GM12878 (cell line): ENCODE results near the gene VPS39. TPM values are rescaled to one million over a fixed set of nuclear protein-coding genes. Genes with fewer than 3 reads are reported as not detected.

ENCODE experiments used
- ATAC-seq: fragments of 200-7000 bp; cut with Tn5 transposase; 3 replicates; pipeline ENCODE4 v1.9.1; 2020; ENCODE audit warnings: mild to moderate bottlenecking, moderate library complexity
- BruUV-seq: library from RNA; stranded (reverse); fragments of 400-500 nt; replicated peaks from 2 replicates; lab custom pipeline; 2021; lab: Mats Ljungman, UMichigan
- CTCF ChIA-PET: fragments of 300-600 bp; sonication (Branson Sonifier 250); formaldehyde crosslinking; extraction: SDS; loops from one replicate; lab custom pipeline; 2021; ENCODE audit warnings: inconsistent platforms; lab: Yijun Ruan, JAX
- POLR2A ChIA-PET: fragments of 350-600 bp; formaldehyde crosslinking; extraction: SDS; loops from one replicate; lab custom pipeline; 2021; ENCODE audit warnings: inconsistent platforms; lab: Charles Lee
- RAD21 ChIA-PET: fragments of 300-600 bp; sonication (Branson Sonifier 250); formaldehyde crosslinking; loops from one replicate; lab custom pipeline; 2023; ENCODE audit warnings: antibody characterized with exemption; ENCODE audit not compliant: unreplicated experiment; lab: Charles Lee
- SMC1A ChIA-PET: fragments of 300-600 bp; sonication (Branson Sonifier 250); formaldehyde crosslinking; loops from one replicate; lab custom pipeline; 2023; ENCODE audit not compliant: unreplicated experiment, uncharacterized antibody; lab: Charles Lee
- DNase-seq: peaks from one replicate; pipeline ENCODE4 v3.0.0-alpha.2; 2011; ENCODE audit warnings: low read depth, low spot score
- FAIRE-seq: peaks from 3 replicates; lab custom pipeline; 2011; peaks lifted over from hg19 to GRCh38; lab: Jason Lieb, UNC
- H2AFZ ChIP-seq: 2 replicates; pipeline ENCODE4 v1.6.0; 2011; ENCODE audit warnings: low read depth, low read length, control low read depth; ENCODE audit not compliant: control insufficient read depth
- H3K27ac ChIP-seq: 2 replicates; pipeline ENCODE4 v1.5.1; 2011; ENCODE audit warnings: control low read depth; ENCODE audit not compliant: control insufficient read depth, insufficient read depth
- H3K27me3 ChIP-seq, 2 experiments: replicated peaks in 1 of 2; 2 replicates each; pipeline versions ENCODE4 v1.6.0 to v1.6.1; 2011; ENCODE audit warnings: low read length in 1 of 2; ENCODE audit not compliant: control insufficient read depth in 2 of 2, insufficient read depth in 2 of 2
- H3K36me3 ChIP-seq, 2 experiments: 2 replicates each; pipeline ENCODE4 v1.5.1; 2011; ENCODE audit warnings: low read length in 1 of 2; ENCODE audit not compliant: control insufficient read depth in 2 of 2, insufficient read depth in 2 of 2
- H3K4me1 ChIP-seq: 2 replicates; pipeline ENCODE4 v1.6.1; 2011; ENCODE audit warnings: mild to moderate bottlenecking, low read length, moderate library complexity, mixed read lengths; ENCODE audit not compliant: control insufficient read depth, insufficient read depth
- H3K4me2 ChIP-seq: 2 replicates; pipeline ENCODE4 v1.6.0; 2011; ENCODE audit warnings: control low read depth; ENCODE audit not compliant: control insufficient read depth, insufficient read depth
- H3K4me3 ChIP-seq: fragments of 200-600 bp; sonication (generic); 2 replicates; pipeline ENCODE4 v1.5.1; 2016
- H3K79me2 ChIP-seq: 2 replicates; pipeline ENCODE4 v1.6.0; 2011; ENCODE audit warnings: low read length; ENCODE audit not compliant: control insufficient read depth, insufficient read depth
- H3K9ac ChIP-seq: 2 replicates; pipeline ENCODE4 v1.8.0; 2011; ENCODE audit warnings: low read length, control low read depth, mixed read lengths; ENCODE audit not compliant: control insufficient read depth, insufficient read depth
- H3K9me3 ChIP-seq: replicated peaks from 3 replicates; pipeline ENCODE4 v1.5.1; 2011; ENCODE audit warnings: mild to moderate bottlenecking, low read length; ENCODE audit not compliant: control insufficient read depth, insufficient read depth
- H4K20me1 ChIP-seq: 2 replicates; pipeline ENCODE4 v1.6.0; 2011; ENCODE audit not compliant: control insufficient read depth, insufficient read depth
- IKZF2 ChIP-seq, 2 experiments: fragments of 450-650 bp; IDR thresholded peaks; 2 replicates each; pipeline ENCODE4 v1.6.1; 2017; ENCODE audit warnings: mild to moderate bottlenecking in 2 of 2, moderate library complexity in 2 of 2
- IRF4 ChIP-seq: IDR thresholded peaks from 2 replicates; pipeline ENCODE4 v1.6.1; 2011; ENCODE audit warnings: low read depth, low read length
- NFYA ChIP-seq: IDR thresholded peaks from 2 replicates; pipeline ENCODE4 v1.6.1; 2011; ENCODE audit warnings: low read depth, mild to moderate bottlenecking, low read length, improper control_type of control experiment, borderline replicate concordance
- NR2C1 ChIP-seq: fragments of 450-650 bp; IDR thresholded peaks from 2 replicates; pipeline ENCODE4 v1.6.1; 2017; ENCODE audit warnings: antibody characterized with exemption, mild to moderate bottlenecking, moderate library complexity
- PAX5 ChIP-seq: IDR thresholded peaks from 2 replicates; pipeline ENCODE4 v1.6.1; 2011; ENCODE audit warnings: low read depth, low read length, borderline replicate concordance
- SMAD5 ChIP-seq: IDR thresholded peaks from 2 replicates; pipeline ENCODE4 v1.6.1; 2016; ENCODE audit warnings: antibody characterized with exemption, low read depth
- SREBF1 ChIP-seq: IDR thresholded peaks from 2 replicates; pipeline ENCODE4 v1.6.1; 2012; ENCODE audit warnings: mild to moderate bottlenecking, low read length
- SUZ12 ChIP-seq: fragments of 200-600 bp; sonication (generic); IDR thresholded peaks from one replicate; pipeline ENCODE4 v1.6.1; 2018; ENCODE audit warnings: antibody characterized with exemption, mild to moderate bottlenecking; ENCODE audit not compliant: unreplicated experiment
- WRNIP1 ChIP-seq: IDR thresholded peaks from 2 replicates; pipeline ENCODE4 v1.6.1; 2011; ENCODE audit warnings: low read depth, low read length, improper control_type of control experiment, borderline replicate concordance
- WGBS: methylation state at CpG from one replicate; pipeline ENCODE4 v1.1.6; 2016; ENCODE audit warnings: low lambda C conversion rate; ENCODE audit not compliant: insufficient replicate concordance, insufficient coverage; ENCODE audit errors: missing lambda C conversion rate; 5-methylcytosine and 5-hydroxymethylcytosine counted together
- in situ Hi-C: fragments of 300-500 bp; cut with MboI; formaldehyde crosslinking; loops from 9 replicates; pipeline ENCODE4 v1.14.3; 2018; ENCODE audit warnings: mixed read lengths
- intact Hi-C: fragments of 100-400 bp; cut with micrococcal nuclease; formaldehyde crosslinking; loops from one replicate; pipeline ENCODE4 v1.14.2; 2022; ENCODE audit not compliant: unreplicated experiment
- polyA plus RNA-seq, 11 experiments: library from polyadenylated mRNA; depleted of rRNA in 4 of 11; unstranded in 6 of 11; stranded (reverse) in 5 of 11; fragments of >200 nt; fragmentation: Nextera tagmentation in 4 of 11; fragmentation: Illumina TruSeq in 1 of 11; extraction: Ambion mirVana in 4 of 11; extraction: Trizol in 1 of 11; gene quantifications; 1 replicate in 1 of 11; 2 replicates in 10 of 11; pipeline versions ENCODE4 v1.2.1 to v1.2.3, GENCODE V29; 2011 to 2016; ENCODE audit warnings: inconsistent platforms in 2 of 11, missing spikeins in 2 of 11, low read depth in 1 of 11
- total RNA-seq, 4 experiments: library from RNA; depleted of rRNA in 3 of 4; stranded (reverse); fragments of >200 nt in 3 of 4; fragmentation: Illumina TruSeq in 1 of 4; extraction: Trizol in 1 of 4; gene quantifications; 2 replicates each; pipeline versions ENCODE4 v1.2.1 to v1.2.3, GENCODE V29; 2013 to 2021
- TF ChIP-seq, protein P1 (sequence below): fragments of 150-350 bp; IDR thresholded peaks from 2 replicates; pipeline ENCODE4 v1.6.1; 2014; ENCODE audit warnings: mild to moderate bottlenecking, low read depth, low read length
- TF ChIP-seq, protein P2 (sequence below): fragments of 450-650 bp; IDR thresholded peaks from 2 replicates; pipeline ENCODE4 v1.6.1; 2018; ENCODE audit warnings: borderline replicate concordance, mild to moderate bottlenecking; ENCODE audit not compliant: partially characterized antibody
- TF ChIP-seq, protein P3 (sequence below): fragments of 150-350 bp; IDR thresholded peaks from 2 replicates; pipeline ENCODE4 v1.6.1; 2016; ENCODE audit warnings: low read depth, low read length
- TF ChIP-seq, protein P4 (sequence below): fragments of 450-650 bp; IDR thresholded peaks from 2 replicates; pipeline ENCODE4 v1.6.1; 2016; ENCODE audit warnings: mild to moderate bottlenecking

Gene VPS39
- total and polyA plus RNA-seq, 10 of the 15 experiments (the other 5 are each of a cell fraction or from before 2014, with no cell fraction given): 4.9 to 50.0 (median 36.2) TPM

DNA sequence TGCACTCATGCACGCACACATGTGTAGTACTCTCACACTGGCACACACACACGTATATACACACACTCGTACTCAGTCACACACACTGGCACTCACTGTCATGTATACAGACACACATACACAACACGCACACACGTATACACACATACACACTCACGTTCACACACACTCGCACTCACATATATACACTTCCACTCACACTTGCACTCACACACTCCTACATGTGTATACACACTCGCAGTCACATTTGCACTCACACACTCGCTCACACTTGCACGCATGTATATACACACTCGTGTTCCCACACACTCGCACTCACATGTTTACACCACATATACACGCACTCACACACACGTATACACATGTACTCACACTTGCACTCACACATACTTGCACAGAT lies 53.1 kb downstream of the VPS39 start (continued):
- TF ChIP-seq, protein P1, sequence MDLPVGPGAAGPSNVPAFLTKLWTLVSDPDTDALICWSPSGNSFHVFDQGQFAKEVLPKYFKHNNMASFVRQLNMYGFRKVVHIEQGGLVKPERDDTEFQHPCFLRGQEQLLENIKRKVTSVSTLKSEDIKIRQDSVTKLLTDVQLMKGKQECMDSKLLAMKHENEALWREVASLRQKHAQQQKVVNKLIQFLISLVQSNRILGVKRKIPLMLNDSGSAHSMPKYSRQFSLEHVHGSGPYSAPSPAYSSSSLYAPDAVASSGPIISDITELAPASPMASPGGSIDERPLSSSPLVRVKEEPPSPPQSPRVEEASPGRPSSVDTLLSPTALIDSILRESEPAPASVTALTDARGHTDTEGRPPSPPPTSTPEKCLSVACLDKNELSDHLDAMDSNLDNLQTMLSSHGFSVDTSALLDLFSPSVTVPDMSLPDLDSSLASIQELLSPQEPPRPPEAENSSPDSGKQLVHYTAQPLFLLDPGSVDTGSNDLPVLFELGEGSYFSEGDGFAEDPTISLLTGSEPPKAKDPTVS: no peak
- TF ChIP-seq IKZF2 (IDR thresholded peaks at IDR 0.05) (no peak), SMAD5 (no peak)

DNA sequence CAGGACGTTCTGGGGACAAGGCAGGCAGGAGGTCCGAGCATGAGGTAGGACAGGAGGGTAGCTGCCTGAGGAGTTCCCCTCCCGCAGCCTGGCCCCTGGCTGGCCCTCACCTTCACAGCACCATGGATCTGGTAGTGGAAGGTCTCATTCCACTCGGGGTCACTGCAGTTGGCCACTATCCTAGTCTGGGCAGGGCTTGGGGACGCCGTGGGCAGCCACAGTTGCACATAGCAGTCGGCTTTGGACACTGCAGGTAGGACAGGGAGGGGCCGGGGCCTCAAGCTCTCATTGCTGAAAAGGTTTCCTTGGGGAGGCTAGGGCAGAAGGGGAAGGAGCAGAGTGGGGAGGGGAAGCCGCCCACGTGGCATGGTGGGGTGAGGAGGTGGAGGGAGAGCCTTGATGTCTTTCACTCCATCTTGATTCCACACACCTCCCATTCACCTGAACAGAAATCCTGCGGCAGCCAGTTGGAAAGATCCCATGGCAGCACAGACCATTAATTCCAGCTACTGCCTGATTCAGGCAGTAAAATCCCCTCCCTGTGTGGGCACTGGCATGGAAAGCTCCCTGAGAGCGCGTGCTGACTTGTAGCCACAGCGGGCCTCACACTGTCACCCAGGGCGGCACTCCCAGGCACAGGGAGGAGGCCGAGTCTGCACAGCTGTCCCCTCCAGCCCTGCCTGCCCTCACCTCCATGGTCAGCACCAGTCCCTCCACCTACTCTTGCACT lies 53.7 kb downstream of the VPS39 start:
- ChIA-PET RAD21 (no interaction called here), CTCF (no interaction called here), SMC1A (no interaction called here), POLR2A (no interaction called here)
- H3K9ac ChIP-seq: no peak overlapping the region
- in situ Hi-C loops: no loop called here
- H4K20me1 ChIP-seq: no peaks in the 10 kb centered on the region
- FAIRE-seq (no peak), DNase-seq (no peak), ATAC-seq (no peak)
- peaks cover 0 to 3% of the 10 kb centered on the region in 2 experiments; a peak in 2 of 4 replicates for H3K36me3 ChIP-seq
- no peaks in the 10 kb centered on the region for H3K79me2 ChIP-seq
- no TSS peak for BruUV-seq
- intact Hi-C loops: no loop called here
- H3K4me1 ChIP-seq: no peaks in the 10 kb centered on the region
- no peak overlapping the region for H2AFZ ChIP-seq
- no peak overlapping the region for H3K4me3 ChIP-seq
- H3K27ac ChIP-seq: no peak overlapping the region
- H3K4me2 ChIP-seq: no peak overlapping the region
- no peaks in the 10 kb centered on the region for H3K27me3 ChIP-seq
- WGBS: 42% methylated on average over 16 of the region's 16 CpGs
- no peaks in the 10 kb centered on the region for H3K9me3 ChIP-seq
- TF ChIP-seq, protein P2, sequence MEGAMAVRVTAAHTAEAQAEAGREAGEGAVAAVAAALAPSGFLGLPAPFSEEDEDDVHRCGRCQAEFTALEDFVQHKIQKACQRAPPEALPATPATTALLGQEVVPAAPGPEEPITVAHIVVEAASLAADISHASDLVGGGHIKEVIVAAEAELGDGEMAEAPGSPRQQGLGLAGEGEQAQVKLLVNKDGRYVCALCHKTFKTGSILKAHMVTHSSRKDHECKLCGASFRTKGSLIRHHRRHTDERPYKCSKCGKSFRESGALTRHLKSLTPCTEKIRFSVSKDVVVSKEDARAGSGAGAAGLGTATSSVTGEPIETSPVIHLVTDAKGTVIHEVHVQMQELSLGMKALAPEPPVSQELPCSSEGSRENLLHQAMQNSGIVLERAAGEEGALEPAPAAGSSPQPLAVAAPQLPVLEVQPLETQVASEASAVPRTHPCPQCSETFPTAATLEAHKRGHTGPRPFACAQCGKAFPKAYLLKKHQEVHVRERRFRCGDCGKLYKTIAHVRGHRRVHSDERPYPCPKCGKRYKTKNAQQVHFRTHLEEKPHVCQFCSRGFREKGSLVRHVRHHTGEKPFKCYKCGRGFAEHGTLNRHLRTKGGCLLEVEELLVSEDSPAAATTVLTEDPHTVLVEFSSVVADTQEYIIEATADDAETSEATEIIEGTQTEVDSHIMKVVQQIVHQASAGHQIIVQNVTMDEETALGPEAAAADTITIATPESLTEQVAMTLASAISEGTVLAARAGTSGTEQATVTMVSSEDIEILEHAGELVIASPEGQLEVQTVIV: no peak
- TF ChIP-seq WRNIP1 (no peak), PAX5 (no peak), NFYA (no peak), SUZ12 (no peak), NR2C1 (no peak), IRF4 (no peak), SMAD5 (no peak), SREBF1 (no peak)
- TF ChIP-seq, protein P3, sequence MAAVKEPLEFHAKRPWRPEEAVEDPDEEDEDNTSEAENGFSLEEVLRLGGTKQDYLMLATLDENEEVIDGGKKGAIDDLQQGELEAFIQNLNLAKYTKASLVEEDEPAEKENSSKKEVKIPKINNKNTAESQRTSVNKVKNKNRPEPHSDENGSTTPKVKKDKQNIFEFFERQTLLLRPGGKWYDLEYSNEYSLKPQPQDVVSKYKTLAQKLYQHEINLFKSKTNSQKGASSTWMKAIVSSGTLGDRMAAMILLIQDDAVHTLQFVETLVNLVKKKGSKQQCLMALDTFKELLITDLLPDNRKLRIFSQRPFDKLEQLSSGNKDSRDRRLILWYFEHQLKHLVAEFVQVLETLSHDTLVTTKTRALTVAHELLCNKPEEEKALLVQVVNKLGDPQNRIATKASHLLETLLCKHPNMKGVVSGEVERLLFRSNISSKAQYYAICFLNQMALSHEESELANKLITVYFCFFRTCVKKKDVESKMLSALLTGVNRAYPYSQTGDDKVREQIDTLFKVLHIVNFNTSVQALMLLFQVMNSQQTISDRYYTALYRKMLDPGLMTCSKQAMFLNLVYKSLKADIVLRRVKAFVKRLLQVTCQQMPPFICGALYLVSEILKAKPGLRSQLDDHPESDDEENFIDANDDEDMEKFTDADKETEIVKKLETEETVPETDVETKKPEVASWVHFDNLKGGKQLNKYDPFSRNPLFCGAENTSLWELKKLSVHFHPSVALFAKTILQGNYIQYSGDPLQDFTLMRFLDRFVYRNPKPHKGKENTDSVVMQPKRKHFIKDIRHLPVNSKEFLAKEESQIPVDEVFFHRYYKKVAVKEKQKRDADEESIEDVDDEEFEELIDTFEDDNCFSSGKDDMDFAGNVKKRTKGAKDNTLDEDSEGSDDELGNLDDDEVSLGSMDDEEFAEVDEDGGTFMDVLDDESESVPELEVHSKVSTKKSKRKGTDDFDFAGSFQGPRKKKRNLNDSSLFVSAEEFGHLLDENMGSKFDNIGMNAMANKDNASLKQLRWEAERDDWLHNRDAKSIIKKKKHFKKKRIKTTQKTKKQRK: no peak
- TF ChIP-seq, protein P4, sequence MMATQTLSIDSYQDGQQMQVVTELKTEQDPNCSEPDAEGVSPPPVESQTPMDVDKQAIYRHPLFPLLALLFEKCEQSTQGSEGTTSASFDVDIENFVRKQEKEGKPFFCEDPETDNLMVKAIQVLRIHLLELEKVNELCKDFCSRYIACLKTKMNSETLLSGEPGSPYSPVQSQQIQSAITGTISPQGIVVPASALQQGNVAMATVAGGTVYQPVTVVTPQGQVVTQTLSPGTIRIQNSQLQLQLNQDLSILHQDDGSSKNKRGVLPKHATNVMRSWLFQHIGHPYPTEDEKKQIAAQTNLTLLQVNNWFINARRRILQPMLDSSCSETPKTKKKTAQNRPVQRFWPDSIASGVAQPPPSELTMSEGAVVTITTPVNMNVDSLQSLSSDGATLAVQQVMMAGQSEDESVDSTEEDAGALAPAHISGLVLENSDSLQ: no peak
